Measurements from ENCODE around the gene RUSF1.
"Not testable (repeated sequence)": the region's sequence is repeated elsewhere in the genome, so short reads cannot be mapped to it uniquely, and the experiment has no call there.

RUSF1 gene

GRCh38 chr16:31485571-31485970 lies 22.6 kb downstream of the RUSF1 start:
- no peak for FAIRE-seq

- no peak for FAIRE-seq
Observed at GRCh38 chr16:31484491-31485171, 23.6 kb downstream of the RUSF1 start.

GRCh38 chr16:31484048-31484447 lies 24.1 kb downstream of the RUSF1 start:
- FAIRE-seq: not testable (repeated sequence)

GRCh38 chr16:31483081-31483480 lies 25.1 kb downstream of the RUSF1 start, which contains the start of gene SLC5A2:
Gene SLC5A2, plus strand, starts transcription at chr16:31483123. Its CDS starts 14 bp downstream, at chr16:31483137.
- FAIRE-seq: no peak

DNA sequence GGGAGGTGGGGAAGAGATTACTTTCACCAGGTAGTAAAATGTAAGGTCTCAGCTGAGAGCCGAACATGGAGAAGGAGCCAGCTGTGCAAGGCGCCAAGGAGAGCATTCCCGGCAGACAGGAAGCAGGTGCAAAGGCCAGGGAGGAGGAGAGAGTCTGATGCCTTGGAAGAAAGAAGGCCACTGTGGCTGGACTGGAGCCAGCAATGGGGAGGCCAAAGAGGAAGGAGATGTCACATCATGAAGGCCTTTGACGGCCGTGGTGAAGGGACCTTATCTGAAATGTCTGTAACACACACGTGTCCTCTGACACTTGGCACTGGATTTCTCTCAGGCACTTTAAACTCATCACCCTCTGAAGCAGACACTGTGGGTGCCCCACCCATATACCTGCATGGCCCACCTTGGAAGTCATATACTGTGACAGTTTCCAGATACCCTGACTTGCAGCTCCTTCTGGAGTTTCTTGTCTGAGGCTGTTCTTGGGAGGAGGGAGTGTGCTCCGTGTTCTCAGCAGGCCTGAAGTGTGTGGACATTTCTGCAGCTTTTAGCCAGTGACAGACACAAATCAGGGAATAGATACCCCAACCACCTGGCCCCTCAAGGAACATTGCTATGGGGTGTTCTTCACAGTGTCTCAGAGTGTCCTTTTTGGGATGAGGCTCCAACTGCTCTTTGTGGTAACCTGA lies 27.2 kb downstream of the RUSF1 start:
- FAIRE-seq: no peak

DNA sequence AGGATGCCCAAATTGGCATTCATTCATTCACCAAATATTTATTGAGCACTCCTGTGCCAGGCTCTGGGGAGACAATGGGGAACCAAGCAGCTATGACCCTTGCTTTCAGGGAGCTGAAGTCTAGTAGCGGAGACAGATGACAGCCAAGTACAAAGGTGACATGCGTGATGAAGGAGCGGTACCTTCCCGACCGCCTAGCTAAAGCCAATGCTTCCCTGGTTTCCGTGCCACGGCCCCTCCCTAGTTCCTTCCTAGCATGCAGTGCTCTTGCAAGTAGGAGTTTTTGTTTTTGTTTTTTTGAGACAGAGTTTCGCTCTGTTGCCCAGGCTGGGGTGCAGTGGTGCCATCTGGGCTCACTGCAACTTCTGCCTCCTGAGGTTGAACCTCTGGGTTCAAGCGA lies 28.4 kb downstream of the RUSF1 start:
- FAIRE-seq: no peak

DNA sequence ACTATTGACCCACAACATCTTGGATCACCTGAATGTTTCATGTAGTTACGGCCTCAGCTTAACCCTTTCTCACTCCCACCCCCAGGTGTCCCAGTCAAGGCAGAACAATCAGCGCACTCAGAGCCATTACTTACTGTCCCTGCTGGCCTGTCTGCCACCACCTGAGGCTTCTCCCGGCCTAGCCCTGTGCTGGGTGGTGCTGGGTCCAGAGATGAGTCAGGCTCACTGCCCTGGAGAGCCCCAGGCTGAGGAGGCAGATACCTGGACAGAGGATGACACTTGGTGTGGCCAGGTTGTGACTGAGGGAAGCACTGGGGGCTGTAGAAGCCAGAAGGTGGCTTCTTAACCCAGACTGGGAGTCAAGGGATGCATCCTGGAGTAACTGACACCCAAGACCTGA lies 29.2 kb downstream of the RUSF1 start:
- no peak for FAIRE-seq

DNA sequence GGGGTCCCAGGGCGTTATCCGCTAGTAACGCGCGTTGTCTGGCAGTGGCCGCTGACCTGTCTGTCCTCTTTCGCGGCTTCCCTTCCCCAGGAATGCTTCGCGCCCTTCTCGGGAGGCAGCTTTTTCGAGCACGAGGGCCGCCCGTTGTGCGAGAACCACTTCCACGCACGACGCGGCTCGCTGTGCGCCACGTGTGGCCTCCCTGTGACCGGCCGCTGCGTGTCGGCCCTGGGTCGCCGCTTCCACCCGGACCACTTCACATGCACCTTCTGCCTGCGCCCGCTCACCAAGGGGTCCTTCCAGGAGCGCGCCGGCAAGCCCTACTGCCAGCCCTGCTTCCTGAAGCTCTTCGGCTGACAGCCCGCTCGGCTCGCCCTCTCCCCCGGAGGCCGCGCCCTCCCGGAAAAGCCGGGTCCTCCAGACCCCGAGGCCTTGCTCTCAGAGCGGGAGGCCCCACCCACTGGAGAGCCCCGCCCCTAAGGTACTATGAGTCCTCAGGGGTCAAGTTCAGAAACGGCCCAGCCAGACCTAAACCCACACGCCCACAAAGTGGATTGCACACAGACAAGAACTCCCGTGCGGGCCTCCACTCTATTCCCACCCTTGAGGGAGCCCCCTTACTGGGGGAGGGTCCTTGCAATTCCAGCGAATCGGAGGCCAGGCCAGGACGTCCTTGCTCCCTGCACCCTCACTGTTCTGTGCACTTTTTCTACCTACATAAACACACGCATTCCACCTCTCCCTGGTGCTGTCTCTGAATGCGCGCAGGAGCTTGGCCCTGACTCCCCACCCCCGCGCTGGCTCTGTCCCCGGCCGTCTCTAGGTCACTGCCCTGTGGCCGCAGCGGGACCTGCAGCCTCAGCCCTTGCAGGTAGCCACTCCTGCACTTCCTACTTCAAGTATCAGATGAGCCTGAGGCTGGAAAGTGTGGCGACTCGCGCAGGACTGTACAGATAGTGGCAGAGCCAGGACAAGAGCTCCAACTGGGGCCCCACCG lies 30.7 kb downstream of the RUSF1 start:
- FAIRE-seq: no peak

GRCh38 chr16:31476303-31477219 lies 31.6 kb downstream of the RUSF1 start:
- no peak for FAIRE-seq

DNA sequence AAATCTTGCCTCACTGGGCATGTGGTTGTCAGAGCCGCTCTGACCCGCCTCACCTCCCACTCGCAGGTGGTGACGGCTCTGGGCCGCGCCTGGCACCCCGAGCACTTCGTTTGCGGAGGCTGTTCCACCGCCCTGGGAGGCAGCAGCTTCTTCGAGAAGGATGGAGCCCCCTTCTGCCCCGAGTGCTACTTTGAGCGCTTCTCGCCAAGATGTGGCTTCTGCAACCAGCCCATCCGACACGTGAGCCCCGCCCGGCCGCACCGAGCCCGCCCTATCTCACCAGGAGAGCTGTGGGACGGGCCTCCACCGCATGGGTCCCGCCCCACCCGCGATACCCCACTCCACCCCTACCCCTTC lies 32.3 kb downstream of the RUSF1 start:
- no peak for FAIRE-seq

DNA sequence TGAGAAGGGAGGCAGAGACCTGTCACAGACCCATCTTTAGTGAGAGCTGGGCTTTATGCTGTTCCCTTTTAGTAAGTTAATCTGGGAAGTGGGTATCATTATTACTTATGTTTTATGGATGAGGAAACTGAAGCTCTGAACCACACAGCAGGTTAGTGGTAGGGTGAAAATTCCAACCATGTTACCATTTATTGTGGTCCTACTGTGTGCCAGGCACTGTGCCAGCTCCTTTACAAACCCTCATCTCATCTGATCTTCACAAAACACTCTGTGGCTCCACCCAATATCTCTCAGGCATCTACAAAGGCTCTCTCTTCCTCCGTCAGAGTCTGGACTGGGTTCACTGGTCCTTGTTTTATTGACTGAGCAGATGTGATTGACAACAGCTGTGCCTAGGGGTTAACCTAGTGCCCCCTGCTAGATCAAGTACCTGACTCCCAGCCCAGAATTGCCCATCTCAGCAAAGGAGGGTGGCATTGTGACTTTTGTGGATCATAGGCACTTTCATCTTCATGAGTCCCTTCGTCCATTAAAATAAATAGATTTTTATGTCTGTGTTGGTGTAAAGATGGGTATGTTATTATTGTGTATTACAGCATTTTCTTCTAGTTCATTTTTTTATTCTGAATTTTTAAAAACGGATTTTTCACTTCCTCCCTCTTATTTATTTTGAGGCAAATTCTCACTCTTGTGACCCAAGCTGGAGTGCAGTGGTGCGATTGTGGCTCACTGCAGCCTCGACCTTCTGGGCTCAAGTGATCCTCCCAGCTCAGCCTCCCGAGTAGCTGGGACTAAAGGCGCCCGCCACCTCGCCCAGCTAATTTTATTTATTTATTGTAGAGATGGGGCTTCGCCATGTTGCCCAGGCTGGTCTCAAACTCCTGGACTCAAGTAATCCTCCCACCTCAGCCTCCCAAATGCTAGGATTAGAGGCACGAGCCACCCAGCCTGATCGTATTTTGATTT lies 33.1 kb downstream of the RUSF1 start:
- no peak for FAIRE-seq

GRCh38 chr16:31474173-31474714 lies 33.9 kb downstream of the RUSF1 start:
- no peak for FAIRE-seq

DNA sequence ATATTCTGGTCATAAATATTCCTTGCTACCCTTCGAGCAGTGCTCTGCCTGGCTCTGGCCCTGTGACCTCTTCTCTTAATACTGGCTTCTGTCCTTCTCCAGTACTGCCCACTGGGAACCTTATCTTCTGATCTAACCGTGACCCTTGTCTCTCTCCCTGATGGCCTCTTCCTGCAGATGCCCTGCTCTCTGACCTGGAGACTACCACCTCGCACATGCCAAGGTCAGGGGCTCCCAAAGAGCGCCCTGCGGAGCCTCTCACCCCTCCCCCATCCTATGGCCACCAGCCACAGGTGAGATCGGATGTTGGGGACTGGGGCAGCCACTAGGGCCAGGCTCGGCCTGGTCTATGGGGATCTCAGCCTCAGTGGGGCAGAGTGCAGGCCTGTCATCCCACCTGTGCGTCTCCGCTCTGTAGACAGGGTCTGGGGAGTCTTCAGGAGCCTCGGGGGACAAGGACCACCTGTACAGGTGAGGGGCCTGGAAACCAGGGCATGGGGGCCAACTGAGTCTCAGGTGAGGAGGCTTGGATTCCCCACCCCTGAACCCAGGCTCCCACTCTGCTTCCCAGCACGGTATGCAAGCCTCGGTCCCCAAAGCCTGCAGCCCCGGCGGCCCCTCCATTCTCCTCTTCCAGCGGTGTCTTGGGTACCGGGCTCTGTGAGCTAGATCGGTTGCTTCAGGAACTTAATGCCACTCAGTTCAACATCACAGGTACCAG lies 34.8 kb downstream of the RUSF1 start:
- no peak for FAIRE-seq

DNA sequence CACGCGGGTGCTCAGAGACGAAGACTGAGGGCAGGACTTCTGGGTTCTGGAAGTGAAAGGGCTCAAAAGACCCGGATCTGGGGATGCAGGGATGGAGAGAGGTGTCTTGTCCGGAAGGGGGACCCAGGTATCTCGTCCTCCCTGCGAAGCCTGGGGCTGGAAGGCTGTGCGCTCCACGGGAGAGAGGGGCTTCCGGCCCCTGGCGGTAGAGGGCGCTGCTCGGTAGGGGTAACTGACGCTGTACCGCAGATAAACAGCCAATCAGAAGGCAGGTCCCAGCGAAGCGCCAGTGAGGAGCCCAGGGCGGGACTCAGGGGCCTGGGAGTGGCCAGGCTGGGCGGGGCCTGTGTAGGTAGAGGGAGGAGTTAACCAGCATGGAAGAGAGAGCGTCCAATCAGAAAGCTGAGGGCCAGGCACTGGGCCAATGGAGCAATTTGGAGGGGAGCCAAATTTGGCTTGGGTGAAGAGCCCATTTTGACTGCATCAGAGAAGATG lies 35.4 kb downstream of the RUSF1 start:
- no peak for FAIRE-seq

GRCh38 chr16:31471875-31472708 lies 36.1 kb downstream of the RUSF1 start, which contains the start of gene TGFB1I1:
Gene TGFB1I1, plus strand, starts transcription at chr16:31472152. Its CDS starts 37 bp downstream, at chr16:31472189.
- no peak for FAIRE-seq

DNA sequence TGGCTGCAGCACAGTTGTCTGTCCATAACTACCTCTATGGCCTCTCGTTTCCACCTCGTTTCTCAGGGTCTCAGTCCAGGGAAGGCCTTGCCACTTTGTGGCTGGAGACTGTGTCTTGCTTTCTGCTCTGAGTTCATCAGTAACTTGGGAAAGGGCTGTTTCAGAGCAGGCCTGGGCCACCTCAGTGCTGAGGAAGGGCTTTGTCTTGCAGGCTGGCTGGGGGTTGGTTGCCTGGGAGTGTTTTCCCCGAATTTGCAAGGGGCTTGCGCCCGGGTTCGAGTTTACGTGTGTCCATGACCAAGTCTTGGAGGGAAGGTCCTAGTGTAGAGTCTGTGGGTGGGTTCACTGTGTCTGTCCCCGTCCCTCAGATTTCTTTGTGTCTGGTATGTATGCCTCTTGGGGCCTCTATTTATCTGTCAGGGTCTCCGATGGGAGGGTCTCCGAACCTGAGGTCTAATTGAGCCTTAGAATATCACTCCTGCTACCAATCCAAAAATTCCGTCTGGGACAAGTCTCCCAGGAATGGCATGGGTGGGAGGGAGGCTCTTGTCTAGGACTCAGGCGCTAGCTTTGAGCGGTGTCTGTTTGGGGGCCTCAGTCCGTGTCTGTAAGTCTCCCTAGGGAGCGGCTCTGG lies 36.8 kb downstream of the RUSF1 start:
- FAIRE-seq: no peak

DNA sequence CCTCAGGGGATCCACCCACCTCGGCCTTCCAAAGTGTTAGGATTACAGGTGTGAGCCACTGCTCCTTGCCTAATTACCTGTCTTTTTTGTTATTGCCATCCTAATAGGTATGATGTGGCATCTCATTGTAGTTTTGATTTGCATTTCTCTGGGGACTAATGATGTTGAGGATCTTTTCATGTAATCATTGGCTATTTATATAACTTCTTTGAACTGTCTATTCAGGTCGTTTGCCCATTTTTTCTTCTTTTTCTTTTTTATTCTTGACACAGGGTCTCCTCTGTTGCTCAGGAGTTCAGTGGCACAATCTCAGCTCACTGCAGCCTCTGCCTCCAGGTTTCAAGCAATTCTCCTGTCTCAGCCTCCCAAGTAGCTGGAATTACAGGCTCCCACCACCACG lies 37.6 kb downstream of the RUSF1 start:
- FAIRE-seq: no peak

DNA sequence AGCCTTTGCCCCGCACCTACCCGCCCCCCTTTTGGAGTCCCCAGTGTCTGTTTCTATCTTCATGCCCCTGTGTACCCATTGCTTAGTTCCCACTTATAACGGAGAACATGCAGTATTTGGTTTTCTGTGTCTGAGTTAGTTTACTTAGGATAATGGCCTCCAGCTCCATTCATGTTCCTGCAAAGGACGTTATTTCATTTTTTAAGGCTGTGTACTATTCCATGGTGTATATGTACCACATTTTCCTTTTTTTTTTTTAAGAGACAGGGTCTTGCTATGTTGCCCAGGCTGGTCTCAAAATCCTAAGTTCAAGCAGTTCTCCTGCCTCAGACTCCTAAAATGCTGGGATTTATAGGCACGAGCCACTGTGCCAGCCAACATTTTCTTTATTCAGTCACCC lies 40.3 kb downstream of the RUSF1 start:
- FAIRE-seq: no peak
